HG03342 (cell line): Measurements from ENCODE around the gene FAM107B.

Source experiments
- ATAC-seq: cut with Tn5 transposase; IDR thresholded peaks from one replicate; pipeline ENCODE4 v1.9.1; 2021; ENCODE audit warnings: mild to moderate bottlenecking, moderate library complexity; ENCODE audit not compliant: unreplicated experiment

Gene FAM107B

GRCh38 chr10:14476641-14477407 lies 297.9 kb downstream of the FAM107B start:
- ATAC-seq, result no peak

GRCh38 chr10:14476006-14476405 lies 298.7 kb downstream of the FAM107B start:
- ATAC-seq, result no peak

DNA sequence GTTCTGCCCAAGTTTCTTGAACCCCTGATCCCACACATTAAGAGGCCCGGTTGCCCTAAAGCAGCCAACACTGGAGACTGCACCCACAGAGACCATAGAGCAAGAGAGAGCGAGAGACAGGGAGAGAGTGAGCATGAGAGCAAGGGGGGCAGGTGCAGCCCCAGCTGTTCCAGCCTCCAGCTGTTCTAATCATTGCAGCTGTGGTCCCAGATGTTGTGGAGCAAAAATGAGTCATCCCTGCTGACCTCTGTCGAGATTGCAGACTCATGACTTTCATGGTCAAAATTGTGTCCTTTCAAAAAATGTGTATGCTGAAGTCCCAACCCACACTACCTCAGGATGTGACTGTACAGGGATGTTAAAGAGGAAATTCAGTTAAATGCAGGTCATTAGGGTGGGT lies 300.0 kb downstream of the FAM107B start:
- no peak for ATAC-seq

- no peak for ATAC-seq
Observed at GRCh38 chr10:14470920-14471319, 303.8 kb downstream of the FAM107B start.

GRCh38 chr10:14468726-14469125 lies 306.0 kb downstream of the FAM107B start:
- no peak for ATAC-seq
